Neural cell (in vitro differentiated cells): ENCODE results near the gene CTDSPL.

Experiments
- CTCF ChIP-seq: fragments of 450-650 bp; IDR thresholded peaks from 2 replicates; pipeline ENCODE4 v1.5.1; 2014; ENCODE audit warnings: antibody characterized with exemption, mild to moderate bottlenecking, moderate library complexity; ENCODE audit not compliant: poor library complexity, severe bottlenecking
- EZH2 ChIP-seq: fragments of 200-600, 300-800 bp; shearing (Covaris generic), sonication (generic); IDR thresholded peaks from 2 replicates; pipeline ENCODE4 v1.6.1; 2014; ENCODE audit warnings: antibody characterized with exemption, low read length, borderline replicate concordance, mild to moderate bottlenecking; ENCODE audit not compliant: insufficient read depth, poor library complexity, severe bottlenecking
- POLR2AphosphoS5 ChIP-seq: IDR thresholded peaks from 2 replicates; pipeline ENCODE4 v1.6.1; 2012
- TF ChIP-seq, protein P1 (sequence below): IDR thresholded peaks from 2 replicates; pipeline ENCODE4 v1.6.1; 2012; ENCODE audit warnings: borderline replicate concordance

DNA sequence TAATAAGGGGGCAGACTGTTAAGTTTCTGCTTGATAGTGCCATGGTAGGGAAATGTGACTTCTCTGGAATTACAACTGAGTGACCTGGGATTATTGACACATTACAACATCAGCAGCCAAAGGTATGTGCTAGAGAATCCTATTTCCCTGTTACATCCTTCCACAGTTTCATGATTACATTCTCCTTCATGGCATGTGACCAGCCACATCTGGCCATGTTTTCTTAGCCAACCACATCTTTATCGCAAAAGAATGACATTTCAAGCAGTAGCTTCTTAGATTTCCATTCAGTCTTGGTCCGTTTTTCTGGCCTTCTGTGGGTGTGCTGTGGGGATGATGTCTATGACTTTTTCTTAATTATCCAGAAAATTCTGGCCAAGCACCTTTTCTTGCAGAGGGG lies 45.4 kb upstream of the CTDSPL start:
- TF ChIP-seq POLR2AphosphoS5 (no peak), CTCF (no peak), EZH2 (no peak)
- TF ChIP-seq, protein P1, sequence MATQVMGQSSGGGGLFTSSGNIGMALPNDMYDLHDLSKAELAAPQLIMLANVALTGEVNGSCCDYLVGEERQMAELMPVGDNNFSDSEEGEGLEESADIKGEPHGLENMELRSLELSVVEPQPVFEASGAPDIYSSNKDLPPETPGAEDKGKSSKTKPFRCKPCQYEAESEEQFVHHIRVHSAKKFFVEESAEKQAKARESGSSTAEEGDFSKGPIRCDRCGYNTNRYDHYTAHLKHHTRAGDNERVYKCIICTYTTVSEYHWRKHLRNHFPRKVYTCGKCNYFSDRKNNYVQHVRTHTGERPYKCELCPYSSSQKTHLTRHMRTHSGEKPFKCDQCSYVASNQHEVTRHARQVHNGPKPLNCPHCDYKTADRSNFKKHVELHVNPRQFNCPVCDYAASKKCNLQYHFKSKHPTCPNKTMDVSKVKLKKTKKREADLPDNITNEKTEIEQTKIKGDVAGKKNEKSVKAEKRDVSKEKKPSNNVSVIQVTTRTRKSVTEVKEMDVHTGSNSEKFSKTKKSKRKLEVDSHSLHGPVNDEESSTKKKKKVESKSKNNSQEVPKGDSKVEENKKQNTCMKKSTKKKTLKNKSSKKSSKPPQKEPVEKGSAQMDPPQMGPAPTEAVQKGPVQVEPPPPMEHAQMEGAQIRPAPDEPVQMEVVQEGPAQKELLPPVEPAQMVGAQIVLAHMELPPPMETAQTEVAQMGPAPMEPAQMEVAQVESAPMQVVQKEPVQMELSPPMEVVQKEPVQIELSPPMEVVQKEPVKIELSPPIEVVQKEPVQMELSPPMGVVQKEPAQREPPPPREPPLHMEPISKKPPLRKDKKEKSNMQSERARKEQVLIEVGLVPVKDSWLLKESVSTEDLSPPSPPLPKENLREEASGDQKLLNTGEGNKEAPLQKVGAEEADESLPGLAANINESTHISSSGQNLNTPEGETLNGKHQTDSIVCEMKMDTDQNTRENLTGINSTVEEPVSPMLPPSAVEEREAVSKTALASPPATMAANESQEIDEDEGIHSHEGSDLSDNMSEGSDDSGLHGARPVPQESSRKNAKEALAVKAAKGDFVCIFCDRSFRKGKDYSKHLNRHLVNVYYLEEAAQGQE, result no peak
